ENCODE data around the gene SLC10A7.
"Not testable (repeated sequence)": the region's sequence is repeated elsewhere in the genome, so short reads cannot be mapped to it uniquely, and the experiment has no call there.

SLC10A7 gene

GRCh38 chr4:146436423-146437162 is 85.1 kb downstream of the SLC10A7 start:
- no peak for DNase-seq

- DNase-seq: no peak
Observed at GRCh38 chr4:146435962-146436361, 85.8 kb downstream of the SLC10A7 start.

GRCh38 chr4:146432065-146432464 is 89.7 kb downstream of the SLC10A7 start:
- no peak for DNase-seq

GRCh38 chr4:146428298-146428697 is 93.4 kb downstream of the SLC10A7 start:
- no peak for DNase-seq

- no peak for DNase-seq
Observed at GRCh38 chr4:146417822-146418221, 103.9 kb downstream of the SLC10A7 start.

GRCh38 chr4:146415829-146416228 is 105.9 kb downstream of the SLC10A7 start:
- DNase-seq: no peak

GRCh38 chr4:146407669-146408084 is 114.1 kb downstream of the SLC10A7 start:
- DNase-seq: no peak

- DNase-seq: no peak
Observed at GRCh38 chr4:146407257-146407656, 114.5 kb downstream of the SLC10A7 start.

GRCh38 chr4:146401274-146401673 is 120.5 kb downstream of the SLC10A7 start:
- DNase-seq: no peak

- no peak for DNase-seq
Observed at GRCh38 chr4:146398896-146399445, 122.8 kb downstream of the SLC10A7 start.

GRCh38 chr4:146398404-146398803 is 123.3 kb downstream of the SLC10A7 start:
- no peak for DNase-seq

GRCh38 chr4:146389561-146389960 is 132.2 kb downstream of the SLC10A7 start:
- DNase-seq: no peak

- no peak for DNase-seq
Observed at GRCh38 chr4:146382194-146382593, 139.5 kb downstream of the SLC10A7 start.

- no peak for DNase-seq
Observed at GRCh38 chr4:146381263-146381872, 140.4 kb downstream of the SLC10A7 start.

GRCh38 chr4:146379744-146380143 is 142.0 kb downstream of the SLC10A7 start:
- no peak for DNase-seq

- no peak for DNase-seq
Observed at GRCh38 chr4:146371812-146372211, 149.9 kb downstream of the SLC10A7 start.

- no peak for DNase-seq
Observed at GRCh38 chr4:146370841-146371240, 150.9 kb downstream of the SLC10A7 start.

GRCh38 chr4:146369446-146369845 is 152.3 kb downstream of the SLC10A7 start:
- no peak for DNase-seq

- DNase-seq: no peak
Observed at GRCh38 chr4:146368209-146368608, 153.5 kb downstream of the SLC10A7 start.

GRCh38 chr4:146367347-146367746 is 154.4 kb downstream of the SLC10A7 start:
- DNase-seq: no peak

- DNase-seq: no peak
Observed at GRCh38 chr4:146359771-146360170, 162.0 kb downstream of the SLC10A7 start.

GRCh38 chr4:146350114-146350513 is 171.6 kb downstream of the SLC10A7 start:
- DNase-seq: not testable (repeated sequence)

GRCh38 chr4:146349306-146349705 is 172.4 kb downstream of the SLC10A7 start:
- DNase-seq: no peak

GRCh38 chr4:146347822-146348221 is 173.9 kb downstream of the SLC10A7 start:
- no peak for DNase-seq

Data from amniotic stem cell (primary cell).